Duodenal mucosa (tissue), 2 donors: Measurements from ENCODE around the gene MAPKBP1.

Experiments used
- H3K27ac ChIP-seq: one replicate; pipeline ENCODE4 v1.7.0; 2013; ENCODE audit warnings: low read depth, low read length
- H3K27me3 ChIP-seq, 2 donors: one replicate each; pipeline ENCODE4 v1.7.0; 2013; ENCODE audit warnings: low read length in 2 of 2, control low read depth in 1 of 2; ENCODE audit not compliant: insufficient read depth in 2 of 2, control insufficient read depth in 1 of 2
- H3K36me3 ChIP-seq, 2 donors: one replicate each; pipeline ENCODE4 v1.7.0; 2013; ENCODE audit warnings: low read length in 2 of 2, control low read depth in 1 of 2; ENCODE audit not compliant: insufficient read depth in 2 of 2, control insufficient read depth in 1 of 2
- H3K4me1 ChIP-seq, 2 donors: one replicate each; pipeline ENCODE4 v1.7.0; 2013; ENCODE audit warnings: low read length in 2 of 2, control low read depth in 1 of 2; ENCODE audit not compliant: insufficient read depth in 2 of 2, control insufficient read depth in 1 of 2
- H3K4me3 ChIP-seq, 2 donors: one replicate each; pipeline ENCODE4 v1.7.0; 2013; ENCODE audit warnings: low read length in 2 of 2, low read depth in 1 of 2
- H3K9ac ChIP-seq, 2 donors: one replicate each; pipeline ENCODE4 v1.7.0; 2013; ENCODE audit warnings: low read length in 2 of 2, low read depth in 1 of 2
- H3K9me3 ChIP-seq, 2 donors: one replicate each; pipeline ENCODE4 v1.7.0; 2013; ENCODE audit warnings: low read length in 2 of 2, control low read depth in 1 of 2; ENCODE audit not compliant: control insufficient read depth in 1 of 2

Gene MAPKBP1

DNA sequence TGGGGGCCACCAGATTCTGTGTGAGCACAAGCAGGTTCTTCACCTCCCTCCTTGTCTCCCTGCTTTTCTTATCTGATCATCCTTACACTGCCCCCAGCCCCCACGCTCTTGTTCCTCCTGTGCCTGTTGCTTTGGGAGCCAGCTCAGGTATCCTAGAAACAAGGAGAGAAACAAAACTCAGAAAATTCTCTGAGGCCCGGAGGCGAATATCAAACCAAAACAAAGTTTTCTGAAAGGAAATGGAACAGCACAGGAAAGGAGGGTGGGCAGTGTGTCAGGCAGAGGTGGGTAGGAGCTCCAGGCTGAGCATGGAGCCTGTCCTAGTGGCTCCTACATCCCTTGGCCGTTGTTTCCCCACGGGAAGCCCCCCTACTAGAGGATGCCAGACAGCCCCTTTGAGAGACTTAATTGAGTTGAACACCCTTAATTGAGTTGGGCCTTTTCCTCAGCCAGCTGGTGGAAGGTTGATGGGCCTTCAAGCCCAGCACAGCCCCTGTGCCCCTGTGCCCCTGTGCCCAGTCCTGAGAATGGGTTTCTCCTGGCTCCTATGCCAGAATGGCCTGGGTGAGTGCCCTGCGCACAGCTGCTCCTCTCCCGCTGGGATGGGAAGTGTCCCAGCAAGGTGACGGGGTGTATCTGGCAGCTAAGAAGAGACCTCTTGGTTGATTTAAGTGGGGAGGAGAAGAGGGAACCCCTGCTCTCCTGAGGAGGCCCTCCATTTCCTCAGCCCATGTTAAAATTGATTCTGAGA, 30.8 kb downstream of the MAPKBP1 start:
- Histone ChIP-seq H3K27ac (peak overlapping the region; percentile 22), H3K27me3 (no peaks in the 10 kb centered on the region), H3K4me1 (peaks cover 4% of the 10 kb centered on the region in 2 donors), H3K36me3 (peaks cover 0 to 21% of the 10 kb centered on the region in 2 donors), H3K9me3 (no peaks in the 10 kb centered on the region), H3K9ac (no peak overlapping the region), H3K4me3 (no peak overlapping the region)

- no peaks in the 10 kb centered on the region for H3K27me3 ChIP-seq
- peaks cover 0 to 17% of the 10 kb centered on the region in 2 donors for H3K36me3 ChIP-seq
- H3K27ac ChIP-seq = no peak overlapping the region
- H3K4me3 ChIP-seq = no peak overlapping the region
- H3K9ac ChIP-seq = no peak overlapping the region
- H3K9me3 ChIP-seq = no peaks in the 10 kb centered on the region
- peaks cover 4% of the 10 kb centered on the region in 2 donors for H3K4me1 ChIP-seq
Measured at GRCh38 chr15:41805711-41806110, 31.4 kb downstream of the MAPKBP1 start.

GRCh38 chr15:41806291-41807181, 32.3 kb downstream of the MAPKBP1 start:
- Histone ChIP-seq H3K27ac (no peak overlapping the region), H3K4me3 (no peak overlapping the region), H3K9ac (no peak overlapping the region), H3K4me1 (peaks cover 4% of the 10 kb centered on the region in 2 donors), H3K36me3 (peaks cover 0 to 15% of the 10 kb centered on the region in 2 donors), H3K27me3 (no peaks in the 10 kb centered on the region), H3K9me3 (no peaks in the 10 kb centered on the region)

- H3K27ac ChIP-seq = no peak overlapping the region
- peaks cover 4% of the 10 kb centered on the region in 2 donors for H3K4me1 ChIP-seq
- H3K9ac ChIP-seq = no peak overlapping the region
- H3K9me3 ChIP-seq = no peaks in the 10 kb centered on the region
- H3K36me3 ChIP-seq = peaks cover 4 to 29% of the 10 kb centered on the region in 2 donors
- no peak overlapping the region for H3K4me3 ChIP-seq
- H3K27me3 ChIP-seq = no peaks in the 10 kb centered on the region
Measured at GRCh38 chr15:41809121-41809520, 34.8 kb downstream of the MAPKBP1 start.

GRCh38 chr15:41809526-41810220, 35.4 kb downstream of the MAPKBP1 start:
- H3K27me3 ChIP-seq = no peaks in the 10 kb centered on the region
- H3K27ac ChIP-seq = no peak overlapping the region
- H3K4me3 ChIP-seq = no peak overlapping the region
- H3K9ac ChIP-seq = no peak overlapping the region
- H3K36me3 ChIP-seq = peaks cover 4 to 35% of the 10 kb centered on the region in 2 donors
- H3K9me3 ChIP-seq = no peaks in the 10 kb centered on the region
- H3K4me1 ChIP-seq = peaks cover 4% of the 10 kb centered on the region in 2 donors

DNA sequence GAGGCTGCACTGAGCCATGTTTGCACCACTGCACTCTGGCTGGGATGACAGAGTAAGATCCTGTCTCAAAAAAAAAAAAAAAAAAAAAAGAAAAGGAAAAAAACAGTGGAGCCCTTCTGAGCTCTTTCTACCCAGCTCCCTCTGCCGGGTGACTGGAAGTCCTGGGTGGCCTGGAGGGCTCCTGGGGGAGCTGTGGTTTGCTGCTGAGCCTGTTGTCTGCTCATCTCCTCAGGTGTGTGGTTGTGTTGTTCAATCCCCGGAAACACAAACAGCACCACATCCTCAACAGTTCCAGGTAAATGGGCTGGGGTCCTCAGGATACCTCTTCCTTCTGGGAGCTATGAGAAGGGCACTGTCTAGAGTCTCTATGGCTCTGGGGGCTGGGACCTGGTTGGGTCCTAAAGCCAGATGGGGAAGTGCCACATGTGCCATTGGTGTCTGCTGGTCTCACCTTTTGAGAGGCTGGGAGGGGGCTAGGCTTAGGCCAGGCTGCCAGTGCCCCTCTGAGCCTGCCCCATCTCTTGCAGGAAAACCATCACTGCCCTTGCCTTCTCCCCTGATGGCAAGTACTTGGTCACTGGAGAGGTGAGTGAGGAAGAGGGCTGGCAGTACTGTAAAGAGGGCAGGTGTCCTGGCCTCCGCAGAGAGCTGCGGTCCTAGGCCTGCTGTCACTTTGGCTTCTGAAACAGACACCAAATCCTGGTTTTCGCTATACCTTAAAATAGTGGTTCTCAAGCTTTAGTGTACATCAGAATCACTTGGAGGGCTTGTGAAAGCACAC, 36.6 kb downstream of the MAPKBP1 start:
- H3K4me1 ChIP-seq = peaks cover 4% of the 10 kb centered on the region in 2 donors
- peaks cover 4 to 42% of the 10 kb centered on the region in 2 donors for H3K36me3 ChIP-seq
- H3K9ac ChIP-seq = no peak overlapping the region
- no peak overlapping the region for H3K27ac ChIP-seq
- H3K9me3 ChIP-seq = no peaks in the 10 kb centered on the region
- H3K4me3 ChIP-seq = no peak overlapping the region
- no peaks in the 10 kb centered on the region for H3K27me3 ChIP-seq

DNA sequence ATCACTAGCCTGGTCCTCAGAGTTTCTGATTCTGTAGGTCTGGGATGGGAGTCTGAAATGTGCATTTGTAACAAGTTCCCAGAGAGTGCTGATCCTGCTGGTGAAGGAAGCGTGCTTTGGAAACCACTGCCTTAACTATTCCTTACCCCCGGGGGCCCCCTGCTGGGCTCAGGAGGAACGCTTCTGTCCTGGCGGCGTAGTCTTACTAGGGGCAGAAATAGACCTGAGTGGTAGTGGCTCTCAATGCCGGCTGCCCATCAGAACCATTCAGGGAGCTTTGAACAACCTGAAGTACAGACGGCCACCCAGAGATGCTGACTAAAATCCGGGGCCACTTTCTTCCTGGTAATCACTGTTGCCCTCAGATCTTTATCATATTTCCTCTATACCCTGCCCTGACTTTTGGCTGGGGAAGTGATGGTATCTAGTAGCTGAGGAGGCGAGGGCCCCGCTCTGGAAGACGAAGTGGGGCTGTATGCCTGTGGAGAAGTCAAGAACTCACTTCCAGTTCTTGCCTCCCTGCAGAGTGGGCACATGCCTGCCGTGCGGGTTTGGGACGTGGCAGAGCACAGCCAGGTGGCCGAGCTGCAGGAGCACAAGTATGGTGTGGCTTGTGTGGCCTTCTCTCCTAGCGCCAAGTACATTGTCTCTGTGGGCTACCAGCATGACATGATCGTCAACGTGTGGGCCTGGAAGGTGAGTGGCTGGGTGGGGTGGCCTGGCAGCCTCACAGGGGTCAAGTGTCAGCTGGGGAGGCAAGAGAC, 37.3 kb downstream of the MAPKBP1 start:
- no peak overlapping the region for H3K27ac ChIP-seq
- no peaks in the 10 kb centered on the region for H3K4me1 ChIP-seq
- no peak overlapping the region for H3K4me3 ChIP-seq
- H3K36me3 ChIP-seq = peaks cover 4 to 44% of the 10 kb centered on the region in 2 donors
- H3K27me3 ChIP-seq = no peaks in the 10 kb centered on the region
- no peaks in the 10 kb centered on the region for H3K9me3 ChIP-seq
- no peak overlapping the region for H3K9ac ChIP-seq

DNA sequence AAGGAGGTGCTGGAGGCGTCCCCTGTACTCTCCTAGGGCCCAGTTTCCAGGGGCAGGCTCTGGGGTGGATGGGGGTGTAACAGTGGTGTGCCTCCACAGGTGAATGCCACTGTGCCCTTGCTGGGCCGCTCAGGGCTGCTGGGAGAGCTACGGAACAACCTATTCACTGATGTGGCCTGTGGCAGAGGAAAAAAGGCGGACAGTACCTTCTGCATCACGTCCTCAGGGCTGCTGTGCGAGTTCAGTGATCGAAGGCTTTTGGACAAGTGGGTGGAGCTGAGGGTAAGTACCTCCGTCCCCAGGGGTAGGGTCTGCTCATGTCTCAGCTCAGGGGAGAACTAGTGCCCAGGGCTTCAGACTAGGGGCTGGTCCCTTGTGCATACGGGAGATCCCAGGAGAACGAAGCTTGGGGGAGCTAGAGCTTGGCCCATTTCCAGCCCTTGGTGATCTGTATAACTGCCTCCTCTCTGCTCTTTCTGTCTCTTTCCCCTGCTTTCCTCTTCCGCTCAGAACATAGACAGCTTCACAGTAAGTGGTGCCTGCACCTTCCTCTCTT, 38.6 kb downstream of the MAPKBP1 start:
- no peaks in the 10 kb centered on the region for H3K4me1 ChIP-seq
- no peaks in the 10 kb centered on the region for H3K9me3 ChIP-seq
- H3K27me3 ChIP-seq = no peaks in the 10 kb centered on the region
- H3K9ac ChIP-seq = no peak overlapping the region
- no peak overlapping the region for H3K27ac ChIP-seq
- H3K36me3 ChIP-seq = peaks cover 10 to 55% of the 10 kb centered on the region in 2 donors
- no peak overlapping the region for H3K4me3 ChIP-seq

GRCh38 chr15:41813426-41813825, 39.1 kb downstream of the MAPKBP1 start:
- H3K27me3 ChIP-seq = no peaks in the 10 kb centered on the region
- no peak overlapping the region for H3K9ac ChIP-seq
- H3K36me3 ChIP-seq = peaks cover 15 to 61% of the 10 kb centered on the region in 2 donors
- H3K4me1 ChIP-seq = no peaks in the 10 kb centered on the region
- H3K9me3 ChIP-seq = no peaks in the 10 kb centered on the region
- H3K27ac ChIP-seq = no peak overlapping the region
- H3K4me3 ChIP-seq = no peak overlapping the region
